ENCODE data around the gene WDR64. TPM values are rescaled to one million over a fixed set of nuclear protein-coding genes. Genes with fewer than 3 reads are reported as not detected.

The WDR64 gene
- total RNA-seq, 4 donors from 2014 or later: not detected

DNA sequence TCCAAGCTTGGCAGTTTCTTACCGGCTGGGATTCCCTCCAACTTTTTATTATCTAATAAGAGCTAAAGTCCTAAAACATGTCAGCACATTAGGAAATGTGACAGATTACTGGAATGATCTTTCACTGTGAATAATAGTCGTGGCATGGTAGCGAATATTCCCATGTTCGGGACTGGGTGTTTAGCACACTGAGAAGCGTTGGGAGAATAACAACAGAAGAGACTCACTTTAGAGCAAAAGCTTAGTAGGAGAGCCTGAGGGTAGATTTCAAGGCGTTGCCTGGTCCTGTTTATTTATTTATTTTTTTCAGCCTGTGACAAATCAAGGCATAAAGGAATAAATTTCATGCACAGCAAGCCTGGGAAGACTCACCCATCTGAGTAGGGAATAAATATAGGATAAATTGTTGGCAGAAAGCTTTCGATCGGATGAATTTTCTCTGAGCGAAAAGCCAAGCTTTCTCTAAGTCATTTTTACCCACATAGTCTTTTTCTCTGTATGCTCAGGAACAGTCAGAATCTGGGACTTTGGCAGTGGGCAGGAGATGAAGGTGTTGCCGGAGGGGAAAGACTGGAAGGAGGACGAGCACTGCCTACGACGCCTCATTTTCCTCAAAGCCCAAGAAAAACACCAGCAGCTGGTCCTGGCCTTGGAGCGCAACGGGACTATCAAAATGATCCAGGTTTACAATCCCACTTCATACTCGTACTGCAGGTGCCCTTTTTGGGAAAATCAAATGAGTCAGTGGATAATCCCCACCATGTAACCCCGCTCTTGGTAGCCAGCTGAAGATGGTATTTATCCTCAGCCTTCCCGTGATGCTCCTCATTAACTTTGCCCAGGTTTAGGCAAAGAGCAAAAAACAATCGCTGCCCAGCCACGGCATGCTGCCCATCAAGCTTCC, 97.2 kb downstream of the WDR64 start:
- no peaks in the 10 kb centered on the region for H3K27me3 ChIP-seq
- no peak overlapping the region for H3K27ac ChIP-seq
- WGBS: 32% methylated on average over 20 of the region's 20 CpGs
- no peaks in the 10 kb centered on the region for H3K36me3 ChIP-seq
- H3K9me3 ChIP-seq: no peaks in the 10 kb centered on the region
- DNase-seq (ENCODE audit: low spot score in 2 of 2): no peak
- H3K4me3 ChIP-seq: peak overlapping the region; percentile 30
- peaks cover 9% of the 10 kb centered on the region for H3K4me1 ChIP-seq
- TF ChIP-seq POLR2AphosphoS5 (IDR thresholded peaks at IDR 0.05) (no peak), EP300 (IDR thresholded peaks at IDR 0.05) (no peak), POLR2A (IDR thresholded peaks at IDR 0.05) (no peak)
- TF ChIP-seq, protein P1, sequence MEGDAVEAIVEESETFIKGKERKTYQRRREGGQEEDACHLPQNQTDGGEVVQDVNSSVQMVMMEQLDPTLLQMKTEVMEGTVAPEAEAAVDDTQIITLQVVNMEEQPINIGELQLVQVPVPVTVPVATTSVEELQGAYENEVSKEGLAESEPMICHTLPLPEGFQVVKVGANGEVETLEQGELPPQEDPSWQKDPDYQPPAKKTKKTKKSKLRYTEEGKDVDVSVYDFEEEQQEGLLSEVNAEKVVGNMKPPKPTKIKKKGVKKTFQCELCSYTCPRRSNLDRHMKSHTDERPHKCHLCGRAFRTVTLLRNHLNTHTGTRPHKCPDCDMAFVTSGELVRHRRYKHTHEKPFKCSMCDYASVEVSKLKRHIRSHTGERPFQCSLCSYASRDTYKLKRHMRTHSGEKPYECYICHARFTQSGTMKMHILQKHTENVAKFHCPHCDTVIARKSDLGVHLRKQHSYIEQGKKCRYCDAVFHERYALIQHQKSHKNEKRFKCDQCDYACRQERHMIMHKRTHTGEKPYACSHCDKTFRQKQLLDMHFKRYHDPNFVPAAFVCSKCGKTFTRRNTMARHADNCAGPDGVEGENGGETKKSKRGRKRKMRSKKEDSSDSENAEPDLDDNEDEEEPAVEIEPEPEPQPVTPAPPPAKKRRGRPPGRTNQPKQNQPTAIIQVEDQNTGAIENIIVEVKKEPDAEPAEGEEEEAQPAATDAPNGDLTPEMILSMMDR (IDR thresholded peaks at IDR 0.05): no peak

DNA sequence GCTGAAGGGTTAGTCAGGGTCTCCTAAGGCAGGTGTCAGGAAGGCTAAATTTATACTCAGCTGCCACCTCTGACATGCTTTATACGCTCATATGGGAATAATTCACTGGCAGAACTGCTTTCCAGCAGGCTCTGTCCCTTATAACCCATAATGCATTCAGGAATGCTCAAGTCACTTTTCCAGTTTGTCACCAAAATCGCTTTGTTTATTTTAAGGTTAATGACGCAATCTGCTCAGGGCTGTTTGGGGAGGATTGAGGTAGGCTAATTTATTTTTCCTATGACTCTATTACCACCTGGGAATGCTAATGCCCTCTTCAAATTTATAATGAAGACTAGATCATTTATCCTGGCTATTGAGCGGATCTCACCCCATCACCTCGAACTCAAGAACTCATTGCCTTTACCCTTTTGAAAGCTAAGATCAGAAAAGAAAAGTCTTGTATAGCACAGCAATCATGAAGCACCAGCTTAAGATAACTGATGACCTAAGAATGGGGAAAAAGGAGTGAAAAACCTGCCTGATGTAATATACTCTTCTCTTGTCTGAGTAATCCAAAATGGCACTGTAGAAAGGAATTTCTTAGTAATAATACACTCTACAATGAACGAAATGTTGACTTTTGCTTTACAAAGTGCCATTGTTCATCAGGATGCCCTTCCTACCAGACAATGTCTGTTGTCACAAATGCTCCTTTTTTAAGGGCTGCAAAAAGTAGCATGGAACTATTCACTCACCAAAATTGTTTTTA, 98.0 kb downstream of the WDR64 start:
- Histone ChIP-seq H3K4me1 (peaks cover 9% of the 10 kb centered on the region), H3K27ac (no peak overlapping the region), H3K9me3 (no peaks in the 10 kb centered on the region), H3K27me3 (no peaks in the 10 kb centered on the region), H3K4me3 (peak overlapping the region; percentile 30), H3K36me3 (no peaks in the 10 kb centered on the region)
- TF ChIP-seq, protein P1 (IDR thresholded peaks at IDR 0.05): no peak
- TF ChIP-seq EP300 (IDR thresholded peaks at IDR 0.05): no peak
- TF ChIP-seq POLR2AphosphoS5 (IDR thresholded peaks at IDR 0.05): no peak
- TF ChIP-seq POLR2A (IDR thresholded peaks at IDR 0.05): no peak
- DNase-seq (ENCODE audit: low spot score in 2 of 2): no peak
- 55% methylated on average over 6 of the region's 6 CpGs for WGBS

DNA sequence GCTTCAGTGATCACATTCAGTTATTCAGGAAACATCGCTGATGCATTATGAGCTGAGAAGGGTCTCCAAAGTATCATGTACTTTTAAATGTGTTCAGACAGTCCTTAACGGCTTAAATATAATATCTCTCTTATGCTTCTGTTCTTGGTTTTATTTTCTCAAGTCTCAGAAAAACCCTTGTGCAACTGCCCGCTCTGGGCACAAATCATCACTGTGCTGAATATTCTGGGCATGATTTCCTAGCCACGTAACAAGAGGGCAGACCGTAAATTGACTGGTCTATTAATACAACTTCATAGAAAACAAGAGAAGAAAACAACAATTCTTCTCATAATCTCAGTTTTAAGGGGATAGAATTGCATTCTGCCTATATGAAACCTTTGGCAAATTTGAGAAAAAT, 99.4 kb downstream of the WDR64 start:
- H3K27ac ChIP-seq: no peak overlapping the region
- H3K27me3 ChIP-seq: no peaks in the 10 kb centered on the region
- TF ChIP-seq POLR2A (IDR thresholded peaks at IDR 0.05) (no peak), EP300 (IDR thresholded peaks at IDR 0.05) (no peak)
- no peak overlapping the region for H3K4me3 ChIP-seq
- H3K4me1 ChIP-seq: peaks cover 9% of the 10 kb centered on the region
- 81% methylated on average over 5 of the region's 5 CpGs for WGBS
- no peak for DNase-seq (ENCODE audit: low spot score in 2 of 2)
- no peaks in the 10 kb centered on the region for H3K36me3 ChIP-seq
- no peaks in the 10 kb centered on the region for H3K9me3 ChIP-seq

DNA sequence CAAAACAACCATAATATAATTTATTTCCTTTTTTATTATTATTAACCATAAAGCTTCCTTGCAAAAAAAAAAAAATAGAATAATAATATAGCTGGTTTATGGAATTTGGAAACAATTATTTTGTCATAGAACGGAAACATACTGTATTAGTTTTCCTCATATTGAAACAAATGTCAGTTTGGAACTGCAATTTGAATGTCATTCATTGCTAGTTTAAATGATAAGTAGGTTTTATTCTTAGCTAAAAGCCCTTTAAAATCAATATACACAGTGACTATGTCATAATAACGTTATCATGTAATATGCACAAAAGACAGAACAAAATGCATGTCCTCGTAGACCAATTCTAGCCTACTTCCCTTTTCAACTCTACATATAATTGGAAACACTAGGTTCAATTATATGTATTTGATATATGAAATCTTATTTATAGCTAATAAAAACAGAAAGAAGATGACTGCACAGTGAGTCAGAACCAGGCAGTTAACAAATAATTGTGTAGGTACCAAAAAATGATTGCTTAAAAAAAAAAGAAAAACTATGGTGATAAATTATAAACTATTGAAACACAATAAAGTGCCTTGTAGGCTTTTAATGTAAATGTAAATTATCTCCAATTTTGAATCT, 110.7 kb downstream of the WDR64 start:
- WGBS: 83% methylated on average over 3 of the region's 3 CpGs
- no peak for DNase-seq (ENCODE audit: low spot score in 2 of 2)
- Histone ChIP-seq H3K4me1 (no peaks in the 10 kb centered on the region), H3K9me3 (no peaks in the 10 kb centered on the region), H3K27me3 (peaks cover 4% of the 10 kb centered on the region), H3K27ac (no peak overlapping the region), H3K36me3 (no peaks in the 10 kb centered on the region), H3K4me3 (no peak overlapping the region)
- TF ChIP-seq, protein P1 (IDR thresholded peaks at IDR 0.05): no peak
- TF ChIP-seq POLR2AphosphoS5 (IDR thresholded peaks at IDR 0.05) (no peak), POLR2A (IDR thresholded peaks at IDR 0.05) (no peak), EP300 (IDR thresholded peaks at IDR 0.05) (no peak)

DNA sequence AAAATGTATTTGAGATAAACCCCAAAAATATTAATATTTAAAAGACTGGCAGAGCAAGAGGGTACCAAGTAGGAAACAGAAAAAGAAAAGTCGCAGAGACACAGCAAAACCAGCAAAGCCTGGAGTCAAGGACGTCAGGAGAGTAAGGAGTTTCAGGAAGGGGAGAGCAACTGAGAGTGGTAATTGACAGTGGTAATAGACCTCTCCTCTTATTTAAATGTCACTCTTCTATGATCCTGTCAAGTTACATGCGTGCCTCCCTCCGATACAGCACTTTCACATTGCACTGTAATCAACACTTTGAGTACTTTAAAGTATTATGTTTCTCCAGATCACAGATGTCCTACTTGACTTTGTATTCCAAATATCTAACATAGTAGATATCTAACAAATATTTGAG, 113.3 kb downstream of the WDR64 start:
- no peak overlapping the region for H3K4me3 ChIP-seq
- H3K36me3 ChIP-seq: no peaks in the 10 kb centered on the region
- H3K27ac ChIP-seq: no peak overlapping the region
- no peak for TF ChIP-seq POLR2A (IDR thresholded peaks at IDR 0.05)
- TF ChIP-seq POLR2AphosphoS5 (IDR thresholded peaks at IDR 0.05): no peak
- TF ChIP-seq EP300 (IDR thresholded peaks at IDR 0.05): no peak
- TF ChIP-seq, protein P1 (IDR thresholded peaks at IDR 0.05): no peak
- 73% methylated on average over 4 of the region's 4 CpGs for WGBS
- H3K27me3 ChIP-seq: peaks cover 4% of the 10 kb centered on the region
- DNase-seq (ENCODE audit: low spot score in 2 of 2): no peak
- H3K4me1 ChIP-seq: no peaks in the 10 kb centered on the region
- no peaks in the 10 kb centered on the region for H3K9me3 ChIP-seq
